ENCODE results near the gene NRXN3. TPM values are rescaled to one million over a fixed set of nuclear protein-coding genes. Genes with fewer than 3 reads are reported as not detected.

The NRXN3 gene
- total and polyA plus RNA-seq, 5 donors from 2014 or later: not detected

DNA sequence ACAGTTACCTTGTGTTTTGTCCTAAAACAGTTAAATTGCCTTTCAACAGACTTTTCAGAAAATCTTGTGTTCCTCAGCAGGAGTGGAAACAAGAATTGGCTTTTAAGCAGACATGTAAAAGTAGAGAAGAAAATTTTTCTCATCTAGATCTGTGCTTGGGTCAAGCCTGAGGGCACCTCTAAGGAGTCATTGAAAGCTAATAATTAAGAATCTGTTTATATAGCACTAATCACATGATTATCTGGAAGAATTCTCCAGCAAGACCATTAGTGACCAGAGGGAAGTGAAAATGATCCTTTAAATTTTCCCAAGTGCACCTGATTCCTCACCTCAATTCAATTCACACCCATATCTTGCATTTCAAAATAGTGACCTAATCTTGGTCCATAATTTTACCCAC lies 1746.1 kb downstream of the NRXN3 start:
- no peaks in the 10 kb centered on the region for H3K36me3 ChIP-seq (ENCODE audit: control insufficient read depth, insufficient read depth, low read length)
- H3K4me3 Mint-ChIP-seq: no peak overlapping the region
- no peaks in the 10 kb centered on the region for H3K9me3 ChIP-seq (ENCODE audit: control insufficient read depth in 2 of 2, low read length in 2 of 2)
- H3K27ac ChIP-seq (ENCODE audit: insufficient read depth, low read length, poor library complexity, severe bottlenecking): no peak overlapping the region
- no peak overlapping the region for H3K27ac Mint-ChIP-seq
- H3K36me3 Mint-ChIP-seq: no peaks in the 10 kb centered on the region
- H3K9me3 Mint-ChIP-seq: peaks cover 2 to 13% (median 9%) of the 10 kb centered on the region in 7 donors
- H3K27me3 Mint-ChIP-seq: no peaks in the 10 kb centered on the region
- ATAC-seq (ENCODE audit: low read depth in 2 of 2) (no peak), DNase-seq (no peak)
- H3K4me1 ChIP-seq (ENCODE audit: control insufficient read depth, insufficient read depth, low read length, poor library complexity, severe bottlenecking): no peaks in the 10 kb centered on the region
- H3K4me3 ChIP-seq (ENCODE audit: low read depth, low read length): no peak overlapping the region
- no peaks in the 10 kb centered on the region for H3K4me1 Mint-ChIP-seq
- no peaks in the 10 kb centered on the region for H3K27me3 ChIP-seq (ENCODE audit: control insufficient read depth, insufficient read depth, low read length)

GRCh38 chr14:79916892-79917291 lies 1746.7 kb downstream of the NRXN3 start:
- no peak for DNase-seq
- no peaks in the 10 kb centered on the region for H3K4me1 Mint-ChIP-seq
- Histone ChIP-seq H3K4me3 (ENCODE audit: low read depth, low read length) (no peak overlapping the region), H3K27ac (ENCODE audit: insufficient read depth, low read length, poor library complexity, severe bottlenecking) (no peak overlapping the region), H3K9me3 (ENCODE audit: control insufficient read depth in 2 of 2, low read length in 2 of 2) (no peaks in the 10 kb centered on the region), H3K4me1 (ENCODE audit: control insufficient read depth, insufficient read depth, low read length, poor library complexity, severe bottlenecking) (no peaks in the 10 kb centered on the region), H3K36me3 (ENCODE audit: control insufficient read depth, insufficient read depth, low read length) (no peaks in the 10 kb centered on the region), H3K27me3 (ENCODE audit: control insufficient read depth, insufficient read depth, low read length) (no peaks in the 10 kb centered on the region)
- no peak overlapping the region for H3K4me3 Mint-ChIP-seq
- no peak for ATAC-seq (ENCODE audit: low read depth in 2 of 2)
- H3K27ac Mint-ChIP-seq: no peak overlapping the region
- H3K27me3 Mint-ChIP-seq: no peaks in the 10 kb centered on the region
- no peaks in the 10 kb centered on the region for H3K36me3 Mint-ChIP-seq
- H3K9me3 Mint-ChIP-seq: peaks cover 2 to 13% (median 9%) of the 10 kb centered on the region in 7 donors

All from CD4-positive, CD25-positive, alpha-beta regulatory T cell (primary cell).